T47D (cell line): Measurements from ENCODE around the gene STK11.
A peak's percentile ranks its signal among the peaks of the same experiment; 100 is the strongest.

Source experiments
- DNase-seq, 2 experiments: peaks; one replicate each; pipeline versions ENCODE4 v3.0.0 to v3.0.0-alpha.2; 2011 to 2012; ENCODE audit warnings: low read depth in 1 of 2, low spot score in 1 of 2
- JUND ChIP-seq: IDR thresholded peaks from 2 replicates; pipeline ENCODE4 v1.6.1; 2012; ENCODE audit warnings: low read depth
- in situ Hi-C: cut with HindIII; loops from 2 replicates; pipeline ENCODE4 v1.10.0; 2016; ENCODE audit warnings: low sequenced_read_pairs, low pct_unique_long_range_greater_than_20kb

Gene STK11

DNA sequence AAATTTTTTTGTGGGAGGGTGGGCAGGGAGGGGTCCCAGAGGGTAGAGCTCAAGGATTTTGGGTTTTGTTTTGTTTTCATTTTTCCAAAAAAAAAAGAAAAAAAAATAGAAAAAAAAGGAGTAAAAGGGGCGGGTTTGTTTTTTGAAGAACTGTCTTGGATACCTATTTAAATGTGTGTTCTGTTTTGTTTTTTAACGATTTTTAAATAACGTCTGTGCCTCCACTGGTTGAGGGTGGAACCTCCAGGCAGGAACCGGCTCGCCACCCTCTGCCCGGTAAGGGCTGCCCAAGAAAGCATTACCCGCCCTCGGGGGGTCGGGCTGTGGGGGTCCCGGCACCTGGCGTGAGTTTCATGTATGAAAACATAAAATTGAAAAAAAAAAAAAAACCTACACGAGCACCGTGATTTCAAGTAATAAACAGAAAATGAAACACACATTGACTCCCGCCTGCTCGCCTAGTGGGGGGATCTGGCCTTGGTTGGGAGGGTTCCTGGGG lies 53.2 kb downstream of the STK11 start:
- no peak for DNase-seq
- no peak for TF ChIP-seq JUND
- in situ Hi-C loops: no loop called here

DNA sequence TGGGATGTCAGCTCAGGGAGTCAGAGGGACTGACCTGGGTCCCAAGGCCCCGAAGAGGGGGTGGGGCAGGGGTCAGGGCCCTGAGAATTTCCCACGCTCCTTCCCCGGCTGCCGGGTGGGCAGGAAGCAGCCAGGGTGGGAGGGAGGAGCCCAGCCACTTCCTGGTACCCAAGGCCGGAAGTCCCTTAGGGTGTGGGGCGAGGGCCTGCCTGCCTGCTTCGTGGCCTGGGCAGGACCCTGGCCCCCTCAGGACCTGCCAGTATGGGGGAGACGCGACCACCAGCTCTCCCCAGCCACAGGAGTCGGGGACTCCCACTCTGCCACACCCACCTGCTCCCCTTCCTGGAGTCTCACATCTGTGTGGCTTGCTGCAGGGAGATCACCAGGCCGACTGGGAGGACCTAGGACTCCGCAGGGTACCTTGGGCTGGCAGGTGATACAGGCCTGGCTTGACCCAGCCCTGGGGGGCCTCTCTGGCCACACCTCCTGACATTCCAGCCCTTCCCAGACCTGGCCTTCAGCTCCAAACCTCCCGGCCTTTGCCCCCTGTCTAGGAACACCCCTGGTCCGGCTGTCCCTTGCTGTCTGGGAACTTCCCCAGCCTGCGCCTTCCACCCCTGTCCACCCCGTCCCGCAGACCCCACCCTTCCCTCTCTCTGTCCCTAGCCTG lies 53.8 kb downstream of the STK11 start:
- no peak for TF ChIP-seq JUND
- peak in 1 of 2 experiments; percentile 67 for DNase-seq
- in situ Hi-C loops: no loop called here

DNA sequence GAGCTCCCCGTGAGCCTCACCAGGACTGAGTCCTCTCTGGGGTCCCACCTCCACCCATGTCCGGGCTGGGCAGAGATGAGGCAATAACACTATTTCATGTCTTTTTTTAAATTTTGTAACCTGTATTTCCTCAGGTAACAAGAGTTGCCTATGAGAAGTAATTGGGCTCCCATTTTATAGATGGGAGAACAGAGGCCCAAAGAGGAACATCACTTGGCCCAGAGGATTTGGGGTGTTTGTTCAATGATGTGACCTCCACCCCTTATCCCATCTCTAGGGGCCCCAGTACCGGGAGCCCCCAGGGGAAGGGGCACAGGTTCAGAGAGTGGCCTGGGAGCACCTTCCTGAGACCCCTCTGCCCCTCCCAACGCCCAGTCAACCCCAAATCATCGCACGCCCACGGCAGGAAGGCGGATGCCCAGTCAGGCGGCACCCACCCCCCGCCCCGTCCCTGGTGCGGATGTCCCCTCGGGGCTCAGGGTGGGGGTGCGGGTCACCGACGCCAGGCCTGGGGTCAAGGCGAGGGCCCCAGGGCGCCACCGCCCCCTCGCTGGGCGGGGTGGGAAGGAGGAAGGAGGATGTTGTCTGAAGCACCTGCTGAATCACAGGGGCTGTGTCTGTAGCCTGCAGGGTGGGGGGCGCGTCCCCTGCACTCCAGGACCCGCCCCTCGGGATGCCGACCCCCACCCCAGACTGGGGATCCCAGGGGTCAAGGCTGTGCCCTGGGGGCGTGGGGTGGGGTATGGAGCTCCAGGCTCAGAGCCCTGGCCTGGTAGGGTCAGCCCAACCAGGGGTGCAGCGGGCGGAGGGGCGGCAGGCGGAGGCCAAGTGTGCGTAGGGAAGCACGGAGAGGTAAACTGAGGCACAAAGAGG lies 54.5 kb downstream of the STK11 start:
- no peak for DNase-seq
- no peak for TF ChIP-seq JUND
- in situ Hi-C loops: no loop called here

DNA sequence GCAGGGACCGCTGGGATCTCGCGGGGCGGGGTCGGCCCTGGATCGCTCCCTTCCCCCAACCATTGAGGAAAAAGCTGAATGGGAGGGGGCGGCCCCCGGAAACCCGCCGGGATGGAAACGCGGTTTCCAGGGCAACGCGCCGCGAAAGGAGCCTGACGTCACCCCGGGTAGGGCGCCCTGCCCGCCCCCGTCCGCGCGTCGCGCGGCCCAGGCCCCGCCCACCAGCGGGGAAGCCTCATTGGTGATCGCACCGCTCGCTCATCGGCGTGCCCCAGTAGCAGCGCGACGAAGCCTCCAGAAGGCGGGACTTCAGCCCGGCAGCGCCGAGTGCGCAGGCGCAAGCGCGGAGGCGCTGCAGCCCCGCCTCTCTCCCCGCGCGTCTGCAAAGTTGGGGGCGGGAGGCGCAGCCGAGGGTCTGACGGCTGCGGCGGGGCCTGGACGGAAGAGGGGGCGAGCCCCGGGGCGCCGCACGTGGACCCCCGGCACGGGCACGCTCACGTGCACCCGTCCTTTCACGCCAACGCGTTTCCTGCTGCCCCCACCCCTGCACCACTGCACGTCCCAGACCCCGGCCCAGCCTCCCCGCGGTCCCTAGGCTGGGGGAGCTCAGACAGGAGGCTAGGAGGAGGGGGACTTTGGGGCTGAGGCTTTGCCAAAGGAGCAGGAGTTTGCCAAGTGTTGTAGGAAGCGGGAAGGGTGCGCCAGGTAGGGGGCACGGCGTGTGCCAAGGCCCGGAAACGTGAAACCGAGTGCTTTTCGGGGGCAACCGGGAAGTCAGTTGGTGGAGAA lies 55.4 kb downstream of the STK11 start:
- no peak for TF ChIP-seq JUND
- peak; percentile 88 to 95 for DNase-seq
- in situ Hi-C loops: no loop called here

DNA sequence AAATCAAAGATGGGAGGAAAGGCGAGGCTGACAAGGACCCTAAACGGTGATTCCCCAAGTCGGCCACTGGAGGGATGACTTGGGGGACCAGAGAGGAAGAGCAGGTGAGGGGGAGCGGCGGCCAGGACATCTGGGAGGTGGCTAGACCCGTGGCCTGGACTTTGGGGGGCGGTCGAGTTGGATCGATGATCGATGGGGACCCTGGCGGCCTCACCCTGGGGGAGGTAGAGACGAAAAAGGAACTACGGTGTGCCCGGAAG lies 55.9 kb downstream of the STK11 start:
- DNase-seq: no peak
- in situ Hi-C loops: no loop called here
- no peak for TF ChIP-seq JUND

DNA sequence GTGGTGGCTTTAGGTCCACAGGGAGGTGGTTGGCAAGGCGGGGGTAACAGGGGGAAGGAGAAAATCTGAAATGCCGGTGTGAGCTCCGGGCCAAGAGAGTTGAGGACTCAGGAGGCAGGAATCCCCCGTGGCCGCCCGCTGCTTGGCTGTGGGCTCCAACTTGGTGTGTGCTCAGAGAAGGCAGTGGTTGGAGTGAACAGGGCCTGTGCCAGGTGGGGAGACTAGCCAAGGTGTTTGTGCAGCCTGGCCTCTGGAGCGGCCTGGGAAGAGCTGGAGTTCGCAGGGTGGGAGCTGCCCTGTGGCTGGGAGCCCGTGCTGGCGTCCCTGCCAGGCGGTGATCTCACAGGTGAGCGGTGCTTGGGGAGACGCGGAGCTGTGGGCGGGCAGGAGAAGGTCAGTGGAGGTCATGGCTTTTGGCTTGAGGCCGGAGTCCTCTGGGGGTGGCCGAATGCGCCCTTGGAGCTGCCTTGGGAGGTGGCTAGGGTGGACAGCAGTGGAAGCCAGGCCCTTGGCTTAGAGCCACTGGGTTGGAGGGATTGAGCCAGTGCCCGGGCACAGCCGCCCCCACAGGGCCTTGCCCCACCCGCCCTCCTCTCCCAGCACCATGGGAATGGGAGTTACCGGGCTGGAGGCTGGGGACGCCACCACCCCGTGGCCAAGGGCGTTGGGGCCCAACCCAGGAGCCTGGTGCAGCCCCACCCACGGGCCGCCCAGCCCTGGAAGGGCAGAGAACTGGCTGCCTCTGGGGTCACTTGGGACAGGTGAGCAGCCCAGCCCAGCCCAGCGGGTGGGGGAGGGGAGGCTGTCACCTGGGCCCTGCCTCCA lies 56.4 kb downstream of the STK11 start:
- in situ Hi-C loops: no loop called here
- no peak for TF ChIP-seq JUND
- peak; percentile 59 to 93 for DNase-seq

DNA sequence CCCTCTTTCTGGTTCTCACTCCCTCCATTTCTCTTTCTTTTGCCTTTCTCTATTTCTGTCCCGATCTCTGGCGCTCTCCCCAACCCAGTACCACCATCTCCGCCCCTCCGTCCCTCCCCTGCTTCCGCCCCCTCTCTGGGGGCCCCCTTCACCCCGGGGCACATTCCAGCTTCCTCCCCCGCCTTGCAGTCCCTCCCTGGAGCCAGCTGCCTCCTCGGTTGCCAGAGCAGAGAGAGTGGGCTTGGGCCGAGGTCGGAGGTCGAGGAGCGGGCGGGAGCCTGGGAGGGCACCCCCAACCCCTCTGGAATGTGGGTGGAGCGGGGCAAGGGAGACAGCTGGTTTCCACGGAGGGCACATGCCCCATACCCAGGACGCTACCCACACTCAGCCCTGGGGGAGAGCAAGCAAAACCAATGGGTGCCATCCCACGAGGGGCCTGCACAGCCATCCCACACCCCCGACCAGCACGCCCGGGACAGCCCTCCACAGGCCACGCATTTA lies 57.1 kb downstream of the STK11 start:
- no peak for DNase-seq
- TF ChIP-seq JUND: no peak
- in situ Hi-C loops: no loop called here

DNA sequence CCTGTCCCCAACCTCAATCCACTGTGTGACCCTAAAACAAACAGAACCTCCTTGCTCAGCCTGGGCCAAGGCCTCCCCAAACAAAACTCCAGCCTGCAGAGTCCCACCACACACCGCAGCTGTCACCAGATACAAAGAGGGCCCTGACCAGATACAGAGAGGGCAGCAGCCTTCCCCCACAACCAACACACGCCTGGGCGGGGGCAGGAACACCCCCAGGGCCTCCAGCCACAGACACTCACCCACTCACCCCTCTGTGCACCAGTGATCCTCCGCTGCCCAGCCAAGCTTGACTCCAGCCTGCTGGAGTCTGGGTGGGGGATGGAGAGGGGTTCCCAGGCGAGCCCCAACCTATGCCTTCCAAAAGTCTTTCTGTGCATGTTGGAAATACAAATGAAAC lies 57.6 kb downstream of the STK11 start:
- in situ Hi-C loops: no loop called here
- TF ChIP-seq JUND: no peak
- no peak for DNase-seq

DNA sequence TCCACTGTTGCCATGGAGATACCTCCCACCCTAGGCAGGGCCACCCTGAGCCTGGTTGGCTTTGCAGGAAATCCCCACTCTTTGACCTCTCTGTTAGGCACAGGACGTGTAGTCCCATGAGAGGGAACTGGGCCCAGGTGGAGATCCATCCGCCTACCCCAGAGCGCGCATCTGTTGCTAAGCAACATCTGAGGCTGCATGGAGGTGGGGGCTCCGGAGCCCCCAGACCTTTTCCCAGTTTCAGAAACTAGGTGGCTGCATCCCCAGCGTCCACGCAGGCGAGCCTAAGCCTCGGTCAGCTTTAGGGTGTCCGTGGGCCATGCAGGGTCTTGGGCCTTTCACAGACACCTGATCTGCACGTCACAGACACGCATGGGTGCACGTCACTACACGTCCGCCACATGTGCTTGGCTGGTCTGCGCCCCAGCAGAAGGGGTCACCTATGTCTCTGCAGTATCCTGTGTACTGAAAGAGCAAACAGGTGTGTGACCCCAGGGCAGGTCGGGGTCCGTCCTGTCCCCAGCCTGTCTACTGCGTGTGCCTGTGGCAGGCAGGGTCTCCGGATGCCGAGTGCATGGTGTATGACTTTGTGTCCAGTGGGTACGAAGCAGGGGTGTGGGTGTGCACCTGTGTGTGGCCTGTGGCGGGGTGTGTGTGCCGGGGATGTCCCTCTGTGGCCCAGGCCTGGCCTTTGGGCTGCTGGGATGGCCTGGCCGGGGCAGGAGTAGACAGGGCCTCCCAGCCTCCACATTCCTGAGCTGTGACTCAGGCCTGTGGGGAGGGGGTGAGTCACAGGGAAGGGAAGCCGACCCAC lies 59.4 kb downstream of the STK11 start:
- in situ Hi-C loops: no loop called here
- TF ChIP-seq JUND: peak; percentile 70; the same call in 1 of the 2 replicates
- DNase-seq: peak in 1 of 2 experiments; percentile 61

DNA sequence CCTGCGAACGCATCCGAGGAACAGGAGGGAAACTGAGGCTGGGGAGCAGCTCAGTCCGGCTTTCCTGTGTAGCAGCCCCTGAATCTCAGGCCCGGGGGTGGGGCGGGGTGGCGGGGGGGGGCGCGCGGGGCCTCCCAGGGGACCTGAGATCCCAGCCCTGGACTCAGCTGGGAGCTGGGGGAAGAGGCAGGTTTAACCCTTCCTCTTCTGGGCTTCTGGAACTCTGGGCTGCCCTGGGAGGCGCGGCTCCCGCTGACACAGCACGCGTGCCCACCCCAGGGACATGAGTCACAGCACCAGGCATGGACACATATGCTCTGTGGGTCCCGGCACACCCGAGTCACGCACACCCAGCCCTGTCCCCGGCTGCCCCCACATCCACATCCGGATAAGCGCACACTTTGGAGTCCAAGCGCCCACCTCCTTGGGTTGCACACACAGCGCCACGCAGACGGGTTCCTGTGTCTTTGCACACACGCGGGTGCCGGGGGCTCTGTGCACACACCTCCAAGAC lies 60.1 kb downstream of the STK11 start:
- in situ Hi-C loops: no loop called here
- no peak for DNase-seq
- no peak for TF ChIP-seq JUND
